ENCODE results near the gene CCDC127.
"Not testable (repeated sequence)": the region's sequence is repeated elsewhere in the genome, so short reads cannot be mapped to it uniquely, and the experiment has no call there.

CCDC127 gene

DNA sequence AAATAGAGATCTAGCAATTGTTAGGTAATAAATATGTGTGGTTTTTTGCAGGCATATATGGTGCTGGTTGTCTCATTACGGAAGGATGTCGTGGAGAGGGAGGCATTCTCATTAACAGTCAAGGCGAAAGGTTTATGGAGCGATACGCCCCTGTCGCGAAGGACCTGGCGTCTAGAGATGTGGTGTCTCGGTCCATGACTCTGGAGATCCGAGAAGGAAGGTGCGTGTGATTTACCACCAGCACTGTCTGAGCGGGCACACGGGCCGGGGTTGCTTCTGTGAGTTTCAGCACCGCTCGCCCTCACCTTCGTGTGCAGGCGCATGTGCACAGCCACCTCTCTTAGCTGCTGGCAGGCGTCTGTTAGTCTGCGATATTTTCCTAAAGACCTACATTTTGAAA is 15.5 kb upstream of the CCDC127 start:
- DNase-seq (ENCODE audit: low spot score): not testable (repeated sequence)

GRCh38 chr5:231661-232060 is 13.7 kb upstream of the CCDC127 start:
- DNase-seq (ENCODE audit: low spot score): no peak

- no peak for DNase-seq (ENCODE audit: low spot score)
Measured at GRCh38 chr5:230711-231110, 12.8 kb upstream of the CCDC127 start.

DNA sequence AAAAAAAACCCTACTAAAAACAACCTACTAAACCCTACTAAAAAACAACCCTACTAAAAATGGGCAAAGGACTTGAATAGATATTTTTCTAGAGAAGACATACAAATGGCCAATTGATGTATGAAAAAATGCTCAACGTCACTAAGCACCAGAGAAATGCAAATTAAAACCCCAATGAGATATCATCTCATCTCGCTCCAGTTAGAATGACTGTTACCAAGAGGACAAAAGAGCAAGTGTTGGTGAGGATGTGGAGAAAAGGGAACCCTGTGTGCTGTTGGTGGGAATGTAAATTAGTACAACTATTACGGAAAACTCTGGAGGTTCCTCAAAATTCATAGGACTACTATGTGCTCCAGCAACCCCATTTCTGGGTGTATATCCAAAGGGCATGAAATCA is 10.9 kb upstream of the CCDC127 start:
- DNase-seq (ENCODE audit: low spot score): no peak

GRCh38 chr5:227375-227774 is 9.4 kb upstream of the CCDC127 start:
- not testable (repeated sequence) for DNase-seq (ENCODE audit: low spot score)

DNA sequence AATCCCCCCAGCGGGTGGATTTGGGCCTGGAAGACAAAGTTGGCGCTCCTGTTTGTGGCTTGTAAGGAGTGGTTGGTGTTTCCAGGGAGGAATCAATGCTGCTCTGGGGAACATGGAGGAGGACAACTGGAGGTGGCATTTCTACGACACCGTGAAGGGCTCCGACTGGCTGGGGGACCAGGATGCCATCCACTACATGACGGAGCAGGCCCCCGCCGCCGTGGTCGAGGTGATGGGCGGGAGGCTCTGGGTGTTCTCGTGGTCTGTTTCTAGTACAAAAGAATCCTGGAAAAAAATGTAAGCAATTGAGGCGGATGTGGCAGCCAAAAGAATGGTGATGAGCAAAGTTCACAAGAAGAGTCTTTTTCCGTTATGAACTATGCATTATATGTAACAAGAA is 7.4 kb upstream of the CCDC127 start:
- no peak for DNase-seq (ENCODE audit: low spot score)

GRCh38 chr5:223791-224190 is 5.8 kb upstream of the CCDC127 start:
- DNase-seq (ENCODE audit: low spot score): no peak

GRCh38 chr5:222951-223715 is 5.2 kb upstream of the CCDC127 start:
- DNase-seq (ENCODE audit: low spot score): not testable (repeated sequence)

- DNase-seq (ENCODE audit: low spot score): peak; percentile 10
Measured at GRCh38 chr5:219991-220390, 2.0 kb upstream of the CCDC127 start.

- DNase-seq (ENCODE audit: low spot score): peak; percentile 30
Measured at GRCh38 chr5:219460-219863, 1.5 kb upstream of the CCDC127 start.

GRCh38 chr5:218457-219291 is 721 bp upstream of the CCDC127 start:
- DNase-seq (ENCODE audit: low spot score): peak; percentile 33

GRCh38 chr5:216076-216475 is 1.9 kb downstream of the CCDC127 start:
- DNase-seq (ENCODE audit: low spot score): not testable (repeated sequence)

DNA sequence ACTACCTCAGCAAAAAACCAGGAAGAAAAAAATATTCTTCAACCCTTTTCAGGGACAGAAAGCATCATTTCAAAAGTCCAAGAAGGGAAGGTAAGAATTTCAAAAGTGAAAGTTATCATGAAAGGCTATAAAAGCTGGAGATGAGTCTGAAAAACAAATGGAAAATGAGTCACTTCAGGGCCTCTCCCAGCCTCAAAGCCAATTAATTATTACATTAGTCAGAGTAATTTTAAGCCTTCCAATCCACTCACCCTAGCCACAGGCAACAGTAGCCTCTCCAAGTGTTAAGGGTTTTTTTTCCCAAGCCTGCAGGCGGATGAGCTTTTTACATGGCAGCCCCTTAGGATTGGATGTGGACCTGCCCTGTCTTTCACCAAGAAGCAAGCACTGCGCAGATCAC is 2.7 kb downstream of the CCDC127 start:
- peak; percentile 53 for DNase-seq (ENCODE audit: low spot score)

- no peak for DNase-seq (ENCODE audit: low spot score)
Measured at GRCh38 chr5:213803-214395, 4.1 kb downstream of the CCDC127 start.

DNA sequence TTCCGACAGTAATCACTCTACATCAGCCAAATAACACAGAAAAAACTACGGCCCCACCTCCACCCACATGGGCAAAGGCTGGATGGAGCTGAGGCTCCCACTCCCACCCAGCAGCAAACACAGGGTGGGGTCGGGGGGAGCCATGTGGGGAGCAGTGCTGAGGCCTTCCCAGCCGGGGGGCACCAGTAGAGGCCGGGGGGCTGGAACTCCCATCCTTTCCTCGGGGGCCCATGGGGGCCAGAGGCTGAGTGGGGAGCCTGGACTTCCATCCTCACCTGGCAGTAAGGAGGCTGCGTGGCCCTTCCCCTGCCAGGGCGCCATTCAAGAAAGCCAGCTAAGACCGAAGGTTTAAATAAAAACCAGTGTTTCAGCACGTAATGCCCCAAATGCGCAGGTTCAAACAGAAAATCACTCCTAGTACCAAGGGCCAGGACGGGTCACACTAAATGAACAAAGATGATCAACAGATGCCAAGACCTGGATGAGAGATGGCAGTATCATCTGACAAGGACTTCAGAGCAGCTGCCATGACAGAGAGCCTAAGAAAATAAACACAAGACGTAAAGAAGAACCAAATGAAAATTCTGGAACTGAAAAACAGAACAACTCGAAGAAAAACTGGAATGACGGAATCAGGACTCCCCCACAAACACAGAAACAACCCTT is 9.4 kb downstream of the CCDC127 start:
- DNase-seq (ENCODE audit: low spot score): no peak

GRCh38 chr5:207599-207998 is 10.4 kb downstream of the CCDC127 start:
- DNase-seq (ENCODE audit: low spot score): no peak

GRCh38 chr5:206927-207536 is 10.9 kb downstream of the CCDC127 start:
- DNase-seq (ENCODE audit: low spot score): no peak

- DNase-seq (ENCODE audit: low spot score): no peak
Measured at GRCh38 chr5:206406-206805, 11.5 kb downstream of the CCDC127 start.

- no peak for DNase-seq (ENCODE audit: low spot score)
Measured at GRCh38 chr5:204966-205670, 12.8 kb downstream of the CCDC127 start.

GRCh38 chr5:204462-204861 is 13.5 kb downstream of the CCDC127 start:
- no peak for DNase-seq (ENCODE audit: low spot score)

- DNase-seq (ENCODE audit: low spot score): no peak
Measured at GRCh38 chr5:204001-204400, 14.0 kb downstream of the CCDC127 start.

Data from kidney tubule cell (primary cell).